ENCODE data around the gene AAR2.

The AAR2 gene

DNA sequence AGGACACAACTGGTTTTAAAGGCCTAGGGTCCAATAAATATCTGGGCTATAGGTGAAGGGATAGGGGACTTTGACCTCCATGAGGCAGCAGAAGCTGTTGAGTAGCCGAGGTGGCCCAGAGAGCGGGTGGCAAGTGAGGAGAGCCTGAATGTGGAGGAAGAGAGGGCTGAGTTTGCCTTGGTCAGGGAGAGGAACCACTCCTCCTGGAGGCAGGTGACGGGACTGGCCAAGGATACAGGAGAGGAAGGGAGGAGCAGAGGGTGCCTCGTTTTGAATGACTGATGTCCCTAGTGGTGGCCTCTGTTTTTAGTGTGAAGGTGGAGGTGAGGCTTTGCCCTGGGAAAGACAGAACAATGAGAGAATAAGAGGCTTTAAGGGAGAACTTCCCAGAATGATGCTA, 19.1 kb upstream of the AAR2 start:
- in situ Hi-C loops (cut with HindIII; ENCODE audit: low sequenced_read_pairs) = no loop called here

- in situ Hi-C loops (cut with HindIII; ENCODE audit: low sequenced_read_pairs) = no loop called here
Measured at GRCh38 chr20:36218380-36219064, 17.8 kb upstream of the AAR2 start.

GRCh38 chr20:36219671-36220220, 16.5 kb upstream of the AAR2 start:
- in situ Hi-C loops (cut with HindIII; ENCODE audit: low sequenced_read_pairs) = no loop called here

DNA sequence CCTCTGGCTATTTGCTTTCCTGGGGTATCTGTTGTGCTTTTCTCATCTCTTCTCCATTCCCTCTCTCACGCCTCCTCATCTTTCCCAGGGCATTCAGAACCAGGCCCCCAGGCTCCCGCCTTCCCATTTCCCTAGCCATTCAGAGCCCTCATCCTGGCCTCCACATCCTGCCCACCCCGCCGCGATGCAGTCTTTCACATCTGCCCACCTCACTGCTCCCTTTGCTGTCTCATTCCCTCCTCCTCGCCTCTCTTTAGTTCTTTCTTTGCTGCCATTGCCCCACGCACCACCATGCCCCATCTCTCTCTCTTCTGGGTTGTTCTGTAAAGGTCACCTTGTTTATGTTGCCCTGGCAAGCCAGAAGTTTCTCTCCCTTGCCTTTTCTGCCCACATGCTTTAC, 10.6 kb upstream of the AAR2 start:
- in situ Hi-C loops (cut with HindIII; ENCODE audit: low sequenced_read_pairs) = no loop called here

DNA sequence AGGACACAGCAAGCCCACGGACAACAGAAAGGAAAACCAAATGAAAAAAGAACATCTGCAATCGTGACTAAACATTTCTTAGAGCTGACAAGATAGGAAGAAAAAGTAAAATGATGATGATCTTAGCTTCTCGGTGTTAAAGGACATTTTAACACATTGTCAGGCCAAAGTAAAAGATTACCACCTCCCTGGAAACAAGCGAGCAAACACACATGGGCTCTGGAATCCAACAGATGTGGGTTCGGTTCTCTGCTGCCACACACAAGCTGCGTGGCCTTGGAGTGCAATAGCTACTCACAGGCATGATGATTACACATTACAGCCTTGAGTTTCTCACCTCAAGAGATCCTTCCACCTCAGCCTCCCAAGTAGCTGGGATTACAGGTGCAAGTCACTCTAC, 7.5 kb upstream of the AAR2 start:
- in situ Hi-C loops (cut with HindIII; ENCODE audit: low sequenced_read_pairs) = no loop called here

DNA sequence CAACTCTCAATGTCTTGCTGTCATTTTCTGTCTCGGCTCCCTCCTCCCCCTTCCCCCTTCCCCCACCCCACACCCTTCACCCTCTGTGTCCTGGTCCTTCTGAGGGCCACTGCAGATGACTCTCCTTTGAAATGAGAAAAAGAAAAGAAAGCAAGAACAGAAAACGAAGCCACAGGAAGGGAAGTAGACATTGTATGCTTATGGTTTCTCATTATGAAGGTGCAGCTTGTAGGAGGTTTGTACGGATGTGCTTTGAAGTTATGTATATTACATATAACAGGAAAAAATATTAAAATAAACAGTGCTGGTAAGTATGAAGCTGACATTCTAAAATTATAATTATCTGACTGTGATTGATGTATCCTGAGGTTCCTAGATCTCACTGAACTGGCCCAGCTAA, 6.3 kb upstream of the AAR2 start:
- in situ Hi-C loops (cut with HindIII; ENCODE audit: low sequenced_read_pairs) = no loop called here

- in situ Hi-C loops (cut with HindIII; ENCODE audit: low sequenced_read_pairs) = no loop called here
Measured at GRCh38 chr20:36231331-36231730, 4.9 kb upstream of the AAR2 start.

DNA sequence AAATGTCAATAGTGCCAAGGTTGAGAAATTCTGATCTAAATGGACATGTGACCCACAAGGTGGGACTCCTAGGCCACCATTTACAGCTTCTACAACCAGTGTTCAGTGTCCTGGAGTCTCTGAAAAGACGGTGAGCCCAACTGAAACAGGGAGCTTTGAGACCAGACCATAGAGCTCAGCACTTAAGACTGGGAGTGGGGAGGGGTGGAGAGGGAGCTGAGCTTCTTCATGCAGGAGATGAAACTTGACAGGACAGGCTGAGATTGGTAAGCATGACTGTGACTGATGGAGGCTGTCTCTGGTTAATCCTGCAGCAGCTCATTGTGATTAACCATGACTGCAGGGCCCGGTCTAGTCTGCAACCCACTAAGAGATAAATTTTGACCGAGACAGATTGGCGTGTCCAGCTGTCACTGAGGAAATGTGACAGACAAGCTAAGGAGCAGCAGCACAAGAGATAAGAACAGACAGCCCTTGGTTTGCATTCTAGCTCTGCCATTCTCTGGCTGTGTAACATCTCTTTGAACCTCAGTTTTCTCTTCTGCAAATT, 1.4 kb upstream of the AAR2 start:
- in situ Hi-C loops (cut with HindIII; ENCODE audit: low sequenced_read_pairs) = no loop called here

DNA sequence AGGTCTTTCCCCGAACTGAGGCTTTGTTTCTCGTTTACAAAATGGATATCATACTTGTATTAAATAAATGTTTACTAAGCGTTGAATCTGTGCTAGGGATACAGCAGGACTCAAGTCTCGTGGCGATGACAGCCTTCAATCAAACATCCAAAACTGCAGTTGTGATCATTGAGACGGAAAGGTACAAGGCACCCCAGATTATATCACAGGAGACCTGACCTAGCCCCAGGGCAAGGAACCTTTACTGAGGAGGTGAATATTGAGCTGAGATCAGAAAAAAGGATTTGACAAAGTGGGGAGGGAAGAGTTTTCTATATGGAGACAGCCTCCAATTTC, 476 bp downstream of the AAR2 start:
- in situ Hi-C loops (cut with HindIII; ENCODE audit: low sequenced_read_pairs) = no loop called here

DNA sequence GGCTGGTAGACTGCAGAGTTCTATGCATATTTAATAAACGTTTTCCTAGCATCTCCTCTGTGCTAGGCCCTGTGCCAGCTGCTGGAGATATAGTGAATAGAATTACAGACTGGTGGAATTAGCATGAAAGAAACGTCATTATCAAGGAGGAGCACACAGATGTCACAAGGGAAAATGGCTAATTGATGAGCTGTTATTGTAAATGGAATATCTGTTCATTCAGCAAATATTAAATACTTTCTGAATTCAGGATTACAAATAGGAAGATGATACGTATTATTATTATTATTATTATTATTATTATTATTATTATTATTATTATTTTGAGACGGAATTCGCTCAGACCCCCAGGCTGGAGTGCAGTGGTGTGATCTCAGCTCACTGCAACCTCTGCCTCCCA, 1.2 kb downstream of the AAR2 start:
- in situ Hi-C loops (cut with HindIII; ENCODE audit: low sequenced_read_pairs) = no loop called here

DNA sequence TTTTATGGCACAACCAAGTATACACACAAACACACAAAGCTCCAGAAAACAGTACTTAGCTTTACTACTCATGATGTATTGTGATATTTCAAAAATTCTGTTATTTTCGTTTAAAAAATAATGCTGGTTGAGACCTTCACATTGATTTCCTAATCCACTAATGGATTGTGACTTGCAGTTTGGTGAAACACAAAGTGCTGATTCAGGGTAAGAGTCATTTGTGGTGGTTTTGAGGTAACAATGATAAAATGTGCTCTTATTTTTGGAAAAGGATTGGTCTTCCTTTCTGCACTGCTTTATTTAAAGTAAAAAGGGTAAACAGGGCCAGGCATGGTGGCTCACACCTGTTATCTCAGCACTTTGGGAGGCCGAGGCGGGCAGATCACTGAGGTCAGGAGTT, 1.9 kb downstream of the AAR2 start:
- in situ Hi-C loops (cut with HindIII; ENCODE audit: low sequenced_read_pairs) = no loop called here

DNA sequence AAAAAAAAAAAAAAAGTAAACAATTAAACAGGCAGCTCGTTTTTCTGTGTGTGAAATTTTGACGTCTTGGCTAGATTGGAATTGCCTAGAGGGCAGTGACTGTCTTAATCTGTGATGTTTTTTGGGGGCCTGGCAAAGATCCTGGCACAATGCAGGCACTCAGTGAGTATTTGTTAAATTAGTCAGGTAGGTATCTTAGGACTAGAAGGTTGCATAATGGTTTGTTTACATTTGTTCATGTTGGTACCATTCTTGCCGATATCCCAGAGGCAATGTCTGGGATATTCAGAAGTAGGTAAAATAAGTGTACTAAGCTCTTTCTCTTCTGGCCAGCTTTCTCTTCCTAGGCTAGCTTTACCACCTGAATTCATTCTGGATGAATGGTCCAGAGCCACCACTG, 2.5 kb downstream of the AAR2 start:
- in situ Hi-C loops (cut with HindIII; ENCODE audit: low sequenced_read_pairs) = no loop called here

- in situ Hi-C loops (cut with HindIII; ENCODE audit: low sequenced_read_pairs) = no loop called here
Measured at GRCh38 chr20:36240076-36240475, 3.8 kb downstream of the AAR2 start.

DNA sequence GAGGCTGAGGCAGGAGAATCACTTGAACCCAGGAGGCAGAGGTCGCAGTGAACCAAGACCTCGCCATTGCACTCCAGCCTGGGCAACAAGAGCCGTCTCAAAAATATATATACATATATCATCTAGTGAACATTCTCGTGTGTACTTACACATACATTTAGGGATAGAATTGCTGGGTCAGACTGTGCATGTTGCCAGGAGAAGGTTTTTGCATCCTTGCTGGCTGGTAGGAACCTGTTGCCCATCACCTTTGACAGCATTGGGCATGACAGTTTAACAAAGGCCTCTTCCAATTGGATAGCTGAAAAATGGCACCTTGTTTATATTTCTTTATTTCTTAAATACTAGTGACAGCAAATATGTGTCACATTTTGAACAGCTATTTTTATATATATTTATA, 5.4 kb downstream of the AAR2 start:
- in situ Hi-C loops (cut with HindIII; ENCODE audit: low sequenced_read_pairs) = no loop called here

DNA sequence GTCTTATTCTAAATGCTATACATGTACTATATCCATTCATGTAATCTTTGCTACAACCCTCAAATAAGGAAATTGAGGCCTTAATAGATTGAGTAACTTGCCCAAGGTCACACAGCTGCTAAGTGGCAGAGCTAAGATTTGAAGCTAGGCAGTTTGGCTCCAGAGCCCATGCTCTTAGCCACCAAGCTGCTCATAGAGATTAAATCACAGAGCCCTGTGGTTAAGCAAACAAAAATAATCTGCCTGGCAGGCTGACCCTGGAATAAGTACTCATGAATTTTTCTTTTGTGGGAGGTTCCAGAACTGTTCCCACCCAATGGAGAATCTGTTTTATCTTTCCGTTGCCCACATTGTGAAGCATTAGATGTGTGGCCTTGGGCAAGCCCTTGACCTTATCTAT, 7.4 kb downstream of the AAR2 start:
- in situ Hi-C loops (cut with HindIII; ENCODE audit: low sequenced_read_pairs) = no loop called here

GRCh38 chr20:36246401-36246800, 10.1 kb downstream of the AAR2 start:
- in situ Hi-C loops (cut with HindIII; ENCODE audit: low sequenced_read_pairs) = no loop called here

- in situ Hi-C loops (cut with HindIII; ENCODE audit: low sequenced_read_pairs) = no loop called here
Measured at GRCh38 chr20:36248836-36249235, 12.6 kb downstream of the AAR2 start.

GRCh38 chr20:36249450-36249849, 13.2 kb downstream of the AAR2 start:
- in situ Hi-C loops (cut with HindIII; ENCODE audit: low sequenced_read_pairs) = no loop called here

DNA sequence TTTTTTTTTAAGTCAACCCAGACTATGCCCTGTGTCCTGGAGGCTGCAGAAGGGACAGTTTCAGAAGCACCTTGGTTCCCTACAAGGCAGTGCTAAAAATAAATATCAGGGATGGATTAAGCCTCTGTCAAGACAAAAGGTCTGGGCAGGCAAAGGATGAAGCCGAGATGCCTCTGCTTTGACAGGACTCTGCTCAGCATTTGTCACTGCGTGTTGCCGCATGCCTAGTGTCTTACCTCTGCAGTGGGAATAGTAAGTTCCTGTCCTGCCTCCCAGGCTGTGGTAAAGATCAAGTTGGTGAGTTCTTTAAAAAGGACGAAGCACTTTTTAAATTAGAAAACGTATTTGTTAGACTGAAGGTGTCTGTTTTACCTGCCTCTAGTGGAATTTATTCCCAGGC, 15.1 kb downstream of the AAR2 start:
- in situ Hi-C loops (cut with HindIII; ENCODE audit: low sequenced_read_pairs) = no loop called here

DNA sequence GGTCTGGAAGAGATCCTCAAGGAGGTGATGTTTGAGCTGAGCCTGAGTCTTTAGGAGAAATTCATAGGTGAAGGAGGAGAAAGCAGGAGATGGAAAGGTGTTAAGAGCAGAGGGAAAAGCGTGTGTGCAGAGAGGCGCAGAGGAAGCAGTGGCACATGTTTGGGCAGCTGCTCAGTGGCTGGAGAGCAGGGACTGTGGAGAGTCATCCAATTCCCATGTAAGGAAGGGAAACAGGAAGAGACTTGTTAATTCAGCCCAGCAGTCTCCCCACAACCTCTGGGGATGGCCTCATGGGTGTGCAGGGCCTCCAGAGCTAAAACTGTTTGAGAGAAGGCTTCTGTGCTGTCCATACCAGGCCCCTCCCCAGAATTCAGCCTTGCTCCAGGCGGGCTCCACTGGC, 16.2 kb downstream of the AAR2 start:
- in situ Hi-C loops (cut with HindIII; ENCODE audit: low sequenced_read_pairs) = no loop called here

GRCh38 chr20:36253036-36253435, 16.8 kb downstream of the AAR2 start:
- in situ Hi-C loops (cut with HindIII; ENCODE audit: low sequenced_read_pairs) = no loop called here

DNA sequence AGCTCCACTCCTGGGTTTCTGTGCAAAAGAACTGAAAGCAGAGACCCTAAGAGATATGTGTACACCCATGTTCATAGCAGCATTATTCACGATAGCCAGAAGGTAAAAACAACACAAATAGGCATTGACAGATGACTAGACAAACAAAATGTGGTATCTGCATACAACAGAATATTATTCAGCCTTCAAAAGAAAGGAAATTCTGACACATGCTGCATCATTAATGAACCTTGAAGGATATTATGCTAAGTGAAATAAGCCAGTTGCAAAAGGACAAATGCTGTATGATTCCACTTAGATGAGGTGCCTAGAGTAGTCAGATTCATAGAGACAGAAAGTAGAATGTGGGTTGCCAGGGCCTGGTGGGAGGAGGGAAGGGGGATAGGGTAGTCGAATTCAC, 17.8 kb downstream of the AAR2 start:
- in situ Hi-C loops (cut with HindIII; ENCODE audit: low sequenced_read_pairs) = no loop called here

- in situ Hi-C loops (cut with HindIII; ENCODE audit: low sequenced_read_pairs) = no loop called here
Measured at GRCh38 chr20:36255445-36255844, 19.2 kb downstream of the AAR2 start.
